HepG2 (cell line): ENCODE measurements around the gene MST1. TPM values are rescaled to one million over a fixed set of nuclear protein-coding genes. Genes with fewer than 3 reads are reported as not detected.

ENCODE experiments used
- AHR ChIP-seq: IDR thresholded peaks from 2 replicates; pipeline ENCODE4 v1.6.1; 2018; ENCODE audit warnings: missing genetic modification reagents, missing compliant biosample characterization
- FIP1L1 ChIP-seq: fragments of 200-400 bp; formaldehyde crosslinking; IDR thresholded peaks from 2 replicates; pipeline ENCODE4 v1.6.1; 2018; ENCODE audit warnings: low read depth, mild to moderate bottlenecking, low read length, moderate library complexity, borderline replicate concordance; ENCODE audit not compliant: insufficient read depth
- GZF1 ChIP-seq: sonication (generic); formaldehyde crosslinking; IDR thresholded peaks from 2 replicates; pipeline ENCODE4 v1.5.1; 2020; ENCODE audit warnings: mild to moderate bottlenecking, missing genetic modification reagents
- IKZF5 ChIP-seq: IDR thresholded peaks from 2 replicates; pipeline ENCODE4 v1.6.1; 2018; ENCODE audit warnings: missing genetic modification reagents, mild to moderate bottlenecking, missing compliant biosample characterization
- LBX2 ChIP-seq: sonication (generic); formaldehyde crosslinking; IDR thresholded peaks from 2 replicates; pipeline ENCODE4 v1.5.0; 2020; ENCODE audit warnings: missing genetic modification reagents, mild to moderate bottlenecking, borderline replicate concordance
- MIXL1 ChIP-seq: IDR thresholded peaks from 2 replicates; pipeline ENCODE4 v1.6.1; 2016
- MNT ChIP-seq: fragments of 450-650 bp; IDR thresholded peaks from 2 replicates; pipeline ENCODE4 v1.6.1; 2016
- NCOA1 ChIP-seq: sonication (generic); formaldehyde crosslinking; IDR thresholded peaks from 2 replicates; pipeline ENCODE4 v1.9.0; 2021; ENCODE audit warnings: missing genetic modification reagents
- PCBP2 ChIP-seq: fragments of 200-400 bp; formaldehyde crosslinking; optimal IDR thresholded peaks from 2 replicates; pipeline ENCODE3; 2018; ENCODE audit warnings: low read length, low read depth; ENCODE audit not compliant: poor library complexity, severe bottlenecking
- POLR2AphosphoS2 ChIP-seq: IDR thresholded peaks from 2 replicates; pipeline ENCODE4 v1.6.1; 2011; ENCODE audit warnings: low read depth, low read length, improper control_type of control experiment
- POLR2G ChIP-seq: fragments of 200-400 bp; formaldehyde crosslinking; IDR thresholded peaks from 2 replicates; pipeline ENCODE4 v1.6.1; 2018; ENCODE audit warnings: mild to moderate bottlenecking, low read depth, low read length, moderate library complexity
- SMAD9 ChIP-seq: sonication (generic); formaldehyde crosslinking; IDR thresholded peaks from 2 replicates; pipeline ENCODE4 v1.5.1; 2020; ENCODE audit warnings: mild to moderate bottlenecking, missing genetic modification reagents
- SOX13 ChIP-seq, 3 experiments: fragments of 450-650 bp in 1 of 3; sonication (generic) in 1 of 3; formaldehyde crosslinking in 1 of 3; IDR thresholded peaks in 2 of 3; conservative IDR thresholded peaks in 1 of 3; 2 replicates each; pipeline versions ENCODE4 v1.5.0 to v1.6.1; 2016 to 2020; ENCODE audit warnings: antibody characterized with exemption in 1 of 3, mild to moderate bottlenecking in 1 of 3, missing compliant biosample characterization in 1 of 3, missing genetic modification reagents in 1 of 3, moderate library complexity in 1 of 3
- SOX6 ChIP-seq, 2 experiments: fragments of 450-650 bp in 1 of 2; sonication (generic) in 1 of 2; formaldehyde crosslinking in 1 of 2; IDR thresholded peaks; 2 replicates each; pipeline versions ENCODE4 v1.4.0 to v1.6.1; 2017 to 2020; ENCODE audit warnings: antibody characterized with exemption in 1 of 2, mild to moderate bottlenecking in 1 of 2, missing genetic modification reagents in 1 of 2
- SP140L ChIP-seq: sonication (generic); formaldehyde crosslinking; IDR thresholded peaks from 2 replicates; pipeline ENCODE4 v1.4.0; 2020; ENCODE audit warnings: missing genetic modification reagents, borderline replicate concordance
- SRSF1 ChIP-seq: fragments of 200-400 bp; formaldehyde crosslinking; optimal IDR thresholded peaks from 2 replicates; pipeline ENCODE3; 2017; ENCODE audit warnings: mild to moderate bottlenecking, low read depth, low read length, moderate library complexity
- ZNF446 ChIP-seq: sonication (generic); formaldehyde crosslinking; IDR thresholded peaks from 2 replicates; pipeline ENCODE4 v1.5.0; 2020; ENCODE audit warnings: mild to moderate bottlenecking, missing genetic modification reagents
- ZNF777 ChIP-seq: sonication (generic); formaldehyde crosslinking; IDR thresholded peaks from 2 replicates; pipeline ENCODE4 v1.4.0; 2020; ENCODE audit warnings: missing genetic modification reagents
- ZZZ3 ChIP-seq: sonication (generic); formaldehyde crosslinking; IDR thresholded peaks from 2 replicates; pipeline ENCODE4 v1.4.0; 2020; ENCODE audit warnings: missing genetic modification reagents, mild to moderate bottlenecking, borderline replicate concordance
- polyA plus RNA-seq, 8 experiments: library from polyadenylated mRNA; depleted of rRNA in 3 of 8; stranded (reverse) in 7 of 8; unstranded in 1 of 8; fragments of >200 nt; fragmentation: Illumina TruSeq in 4 of 8; extraction: Trizol in 4 of 8; gene quantifications; 2 replicates each; pipeline versions ENCODE4 v1.2.1 to v1.2.3, GENCODE V29; 2011 to 2016; ENCODE audit warnings: low read depth in 4 of 8, missing spikeins in 1 of 8, mixed read lengths in 1 of 8; ENCODE audit not compliant: insufficient read depth in 1 of 8
- total RNA-seq, 5 experiments: library from RNA; depleted of rRNA; stranded (reverse); fragments of >200 nt; fragmentation: Illumina TruSeq; extraction: Trizol; gene quantifications; 2 replicates each; pipeline ENCODE4 v1.2.3, GENCODE V29; 2016; ENCODE audit warnings: low read depth in 1 of 5
- TF ChIP-seq, protein P1 (sequence below): sonication (generic); formaldehyde crosslinking; IDR thresholded peaks from 2 replicates; pipeline ENCODE4 v1.8.0; 2022; ENCODE audit warnings: missing genetic modification reagents, mild to moderate bottlenecking, borderline replicate concordance
- TF ChIP-seq, protein P2 (sequence below): sonication (generic); formaldehyde crosslinking; IDR thresholded peaks from 2 replicates; pipeline ENCODE4 v1.4.0; 2020; ENCODE audit warnings: missing genetic modification reagents
- TF ChIP-seq, protein P3 (sequence below): sonication (generic); formaldehyde crosslinking; IDR thresholded peaks from 2 replicates; pipeline ENCODE4 v1.5.0; 2020; ENCODE audit warnings: missing genetic modification reagents

MST1 gene
- total and polyA plus RNA-seq, 2 of the 13 experiments (the other 11 are each of a cell fraction or from before 2014, with no cell fraction given), result 189 to 452 TPM

- TF ChIP-seq IKZF5 (CRISPR knock-in tag) (peak; percentile 78), GZF1 (CRISPR knock-in tag) (no peak), SOX13 (IDR thresholded peaks at IDR 0.05) (no peak), SOX13 (CRISPR knock-in tag; conservative IDR thresholded peaks at IDR 0.05 in 1 of 2, IDR thresholded peaks at IDR 0.05 in 1 of 2) (no peak), SRSF1 (no peak), POLR2G (peak; percentile 63; the same call in 1 of the 2 replicates), FIP1L1 (no peak), MNT (peak; percentile 30; the same call in 1 of the 2 replicates), PCBP2 (no peak), ZZZ3 (CRISPR knock-in tag) (peak; percentile 91; the same call in 1 of the 2 replicates), AHR (CRISPR knock-in tag) (no peak), ZNF446 (0 out of 2 replicates have a peak, but pooled peaks have one; percentile 38), LBX2 (0 out of 2 replicates have a peak, but pooled peaks have one; percentile 36), POLR2AphosphoS2 (no peak), NCOA1 (peak; percentile 76; the same call in 1 of the 2 replicates), SOX6 (IDR thresholded peaks at IDR 0.05) (no peak), SOX6 (CRISPR knock-in tag; IDR thresholded peaks at IDR 0.05) (no peak; the same call in 1 of the 2 replicates), SMAD9 (CRISPR knock-in tag) (no peak), SP140L (peak; percentile 19; the same call in 1 of the 2 replicates), ZNF777 (CRISPR knock-in tag) (no peak; the same call in 1 of the 2 replicates), MIXL1 (CRISPR knock-in tag) (no peak)
- TF ChIP-seq, protein P1, sequence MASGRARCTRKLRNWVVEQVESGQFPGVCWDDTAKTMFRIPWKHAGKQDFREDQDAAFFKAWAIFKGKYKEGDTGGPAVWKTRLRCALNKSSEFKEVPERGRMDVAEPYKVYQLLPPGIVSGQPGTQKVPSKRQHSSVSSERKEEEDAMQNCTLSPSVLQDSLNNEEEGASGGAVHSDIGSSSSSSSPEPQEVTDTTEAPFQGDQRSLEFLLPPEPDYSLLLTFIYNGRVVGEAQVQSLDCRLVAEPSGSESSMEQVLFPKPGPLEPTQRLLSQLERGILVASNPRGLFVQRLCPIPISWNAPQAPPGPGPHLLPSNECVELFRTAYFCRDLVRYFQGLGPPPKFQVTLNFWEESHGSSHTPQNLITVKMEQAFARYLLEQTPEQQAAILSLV (CRISPR knock-in tag), result peak; percentile 77; the same call in 1 of the 2 replicates
- TF ChIP-seq, protein P2, sequence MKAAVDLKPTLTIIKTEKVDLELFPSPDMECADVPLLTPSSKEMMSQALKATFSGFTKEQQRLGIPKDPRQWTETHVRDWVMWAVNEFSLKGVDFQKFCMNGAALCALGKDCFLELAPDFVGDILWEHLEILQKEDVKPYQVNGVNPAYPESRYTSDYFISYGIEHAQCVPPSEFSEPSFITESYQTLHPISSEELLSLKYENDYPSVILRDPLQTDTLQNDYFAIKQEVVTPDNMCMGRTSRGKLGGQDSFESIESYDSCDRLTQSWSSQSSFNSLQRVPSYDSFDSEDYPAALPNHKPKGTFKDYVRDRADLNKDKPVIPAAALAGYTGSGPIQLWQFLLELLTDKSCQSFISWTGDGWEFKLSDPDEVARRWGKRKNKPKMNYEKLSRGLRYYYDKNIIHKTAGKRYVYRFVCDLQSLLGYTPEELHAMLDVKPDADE, result peak; percentile 20; the same call in 1 of the 2 replicates
- TF ChIP-seq, protein P3, sequence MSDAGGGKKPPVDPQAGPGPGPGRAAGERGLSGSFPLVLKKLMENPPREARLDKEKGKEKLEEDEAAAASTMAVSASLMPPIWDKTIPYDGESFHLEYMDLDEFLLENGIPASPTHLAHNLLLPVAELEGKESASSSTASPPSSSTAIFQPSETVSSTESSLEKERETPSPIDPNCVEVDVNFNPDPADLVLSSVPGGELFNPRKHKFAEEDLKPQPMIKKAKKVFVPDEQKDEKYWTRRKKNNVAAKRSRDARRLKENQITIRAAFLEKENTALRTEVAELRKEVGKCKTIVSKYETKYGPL (CRISPR knock-in tag), result no peak
Measured at GRCh38 chr3:49689046-49689907, at the start of gene MST1, which contains the start of gene RNF123 (continued).
